Neural cell (in vitro differentiated cells): ENCODE measurements around the gene GDAP2. TPM values are rescaled to one million over a fixed set of nuclear protein-coding genes. Genes with fewer than 3 reads are reported as not detected.
A peak's percentile ranks its signal among the peaks of the same experiment; 100 is the strongest.
"Not testable (repeated sequence)": the region's sequence is repeated elsewhere in the genome, so short reads cannot be mapped to it uniquely, and the experiment has no call there.

Experiments used
- H2AFZ ChIP-seq: fragments of 200-600, 300-800 bp; sonication (generic), shearing (Covaris generic); 2 replicates; pipeline ENCODE4 v1.6.0; 2014; ENCODE audit warnings: low read depth, mild to moderate bottlenecking, antibody characterized with exemption, low read length, moderate library complexity
- H3F3A ChIP-seq: fragments of 200-600 bp; shearing (Covaris generic); 2 replicates; pipeline ENCODE4 v1.6.1; 2016; ENCODE audit warnings: mild to moderate bottlenecking, moderate library complexity, mixed read lengths, antibody characterized with exemption, low read length; ENCODE audit not compliant: insufficient read depth, poor library complexity, severe bottlenecking
- H3K27ac ChIP-seq: fragments of 200-600, 300-800 bp; sonication (generic), shearing (Covaris generic); 2 replicates; pipeline ENCODE4 v1.5.1; 2014; ENCODE audit warnings: mild to moderate bottlenecking, low read length, moderate library complexity
- H3K27me3 ChIP-seq: fragments of 300-800, 200-600 bp; sonication (generic), shearing (Covaris generic); 2 replicates; pipeline ENCODE4 v1.6.0; 2014; ENCODE audit warnings: mild to moderate bottlenecking, low read depth, low read length, moderate library complexity; ENCODE audit not compliant: insufficient read depth
- H3K36me3 ChIP-seq: fragments of 300-800, 200-600 bp; sonication (generic), shearing (Covaris generic); 2 replicates; pipeline ENCODE4 v1.5.1; 2014; ENCODE audit warnings: mild to moderate bottlenecking, antibody characterized with exemption, low read length, moderate library complexity; ENCODE audit not compliant: insufficient read depth
- H3K4me2 ChIP-seq: fragments of 300-800, 200-600 bp; sonication (generic), shearing (Covaris generic); 2 replicates; pipeline ENCODE4 v1.6.0; 2014; ENCODE audit warnings: mild to moderate bottlenecking, low read length
- H3K4me3 ChIP-seq: fragments of 300-800, 200-600 bp; sonication (generic), shearing (Covaris generic); 2 replicates; pipeline ENCODE4 v1.5.1; 2014; ENCODE audit warnings: mild to moderate bottlenecking, low read length, moderate library complexity
- H3K79me2 ChIP-seq: fragments of 200-600 bp; shearing (Covaris generic); replicated peaks from 2 replicates; pipeline ENCODE4 v1.6.0; 2014; ENCODE audit warnings: mild to moderate bottlenecking, low read length, moderate library complexity; ENCODE audit not compliant: insufficient read depth
- H3K9ac ChIP-seq: fragments of 300-800, 200-600 bp; sonication (generic), shearing (Covaris generic); 2 replicates; pipeline ENCODE4 v1.6.1; 2016; ENCODE audit warnings: mild to moderate bottlenecking, low read length, mixed read lengths
- H3K9me2 ChIP-seq: fragments of 200-600 bp; shearing (Covaris generic); 2 replicates; pipeline ENCODE4 v1.6.1; 2016; ENCODE audit warnings: mild to moderate bottlenecking, low read length, mixed read lengths; ENCODE audit not compliant: insufficient read depth
- H3K9me3 ChIP-seq: fragments of 200-600, 300-800 bp; sonication (generic), shearing (Covaris generic); 2 replicates; pipeline ENCODE4 v1.6.1; 2016; ENCODE audit warnings: mild to moderate bottlenecking, mixed run types, low read length, moderate library complexity, mixed read lengths
- H4K20me1 ChIP-seq: fragments of 200-600 bp; shearing (Covaris generic); 2 replicates; pipeline ENCODE4 v1.6.1; 2016; ENCODE audit warnings: mild to moderate bottlenecking, mixed run types; ENCODE audit not compliant: insufficient read depth
- EZH2 ChIP-seq: fragments of 200-600, 300-800 bp; shearing (Covaris generic), sonication (generic); IDR thresholded peaks from 2 replicates; pipeline ENCODE4 v1.6.1; 2014; ENCODE audit warnings: antibody characterized with exemption, low read length, borderline replicate concordance, mild to moderate bottlenecking; ENCODE audit not compliant: insufficient read depth, poor library complexity, severe bottlenecking
- RAD21 ChIP-seq: fragments of 450-650 bp; conservative IDR thresholded peaks from 2 replicates; pipeline ENCODE4 v1.6.1; 2014; ENCODE audit warnings: antibody characterized with exemption, mild to moderate bottlenecking, moderate library complexity
- SMC3 ChIP-seq: fragments of 450-650 bp; conservative IDR thresholded peaks from 2 replicates; pipeline ENCODE4 v1.6.1; 2014; ENCODE audit warnings: antibody characterized with exemption, mild to moderate bottlenecking, moderate library complexity; ENCODE audit not compliant: poor library complexity
- TAF1 ChIP-seq: IDR thresholded peaks from 2 replicates; pipeline ENCODE4 v1.6.1; 2012; ENCODE audit warnings: low read depth
- polyA plus RNA-seq: library from polyadenylated mRNA; depleted of rRNA; stranded (reverse); fragments of >200 nt; gene quantifications from 2 replicates; pipeline ENCODE4 v1.2.3, GENCODE V29; 2014
- TF ChIP-seq, protein P1 (sequence below): fragments of 450-650 bp; IDR thresholded peaks from 2 replicates; pipeline ENCODE4 v1.5.1; 2014; ENCODE audit warnings: antibody characterized with exemption, mild to moderate bottlenecking, moderate library complexity; ENCODE audit not compliant: poor library complexity, severe bottlenecking

Gene GDAP2
- polyA plus RNA-seq, 1 donor from 2014 or later: 6.8 TPM

DNA sequence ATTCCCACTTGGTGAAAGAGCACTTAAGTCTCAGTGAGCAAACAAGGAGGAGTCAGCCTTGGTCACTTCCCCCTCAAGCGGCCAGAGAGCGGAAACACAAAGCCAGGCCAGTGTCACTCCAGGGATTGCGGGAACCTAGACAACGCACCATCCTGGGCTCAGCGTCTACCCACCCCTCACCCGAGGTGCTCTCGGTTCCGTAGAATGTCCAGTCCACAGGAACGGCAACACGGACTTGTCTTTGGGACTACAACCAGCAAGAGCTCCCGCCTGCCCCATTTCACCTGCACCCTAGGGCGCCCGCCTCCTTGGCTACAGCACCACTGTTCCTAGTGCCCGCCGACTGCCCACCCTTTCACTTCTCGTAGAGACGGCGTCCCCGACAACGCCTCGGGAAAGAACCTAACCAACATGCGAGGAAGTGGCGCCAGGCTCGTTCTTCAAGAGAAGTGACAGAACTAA lies 509 bp downstream of the GDAP2 start:
- Histone ChIP-seq H3K27me3 (no peaks in the 10 kb centered on the region), H2AFZ (peak overlapping the region; percentile 79), H3K9me2 (no peaks in the 10 kb centered on the region), H3K9ac (peak overlapping the region; percentile 81), H3F3A (no peaks in the 10 kb centered on the region), H3K36me3 (no peaks in the 10 kb centered on the region), H4K20me1 (no peaks in the 10 kb centered on the region), H3K27ac (peak overlapping the region; percentile 75), H3K79me2 (peaks cover 64% of the 10 kb centered on the region), H3K4me2 (peak overlapping the region; percentile 84), H3K4me3 (peak overlapping the region; percentile 87), H3K9me3 (no peaks in the 10 kb centered on the region)
- TF ChIP-seq TAF1 (no peak), SMC3 (peak; percentile 10)

DNA sequence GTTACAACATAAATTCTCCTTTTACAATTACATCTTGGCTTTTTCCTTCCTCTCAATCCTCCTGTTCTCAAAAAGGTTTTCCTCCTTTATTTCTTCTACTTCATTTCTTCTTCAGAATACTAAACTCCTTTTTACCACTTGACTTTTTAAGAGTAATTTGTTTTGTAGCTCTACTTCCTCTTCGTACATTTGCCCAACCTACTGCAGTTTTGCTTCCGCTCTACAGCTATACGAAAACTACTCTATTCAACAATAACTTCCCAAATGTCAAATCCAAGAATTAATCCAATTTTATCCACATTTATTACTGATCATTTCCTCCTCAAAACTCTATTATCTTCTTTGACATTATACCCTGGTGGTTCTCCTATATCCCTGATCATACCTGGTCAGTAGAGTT lies 3.4 kb downstream of the GDAP2 start:
- TF ChIP-seq, protein P1, sequence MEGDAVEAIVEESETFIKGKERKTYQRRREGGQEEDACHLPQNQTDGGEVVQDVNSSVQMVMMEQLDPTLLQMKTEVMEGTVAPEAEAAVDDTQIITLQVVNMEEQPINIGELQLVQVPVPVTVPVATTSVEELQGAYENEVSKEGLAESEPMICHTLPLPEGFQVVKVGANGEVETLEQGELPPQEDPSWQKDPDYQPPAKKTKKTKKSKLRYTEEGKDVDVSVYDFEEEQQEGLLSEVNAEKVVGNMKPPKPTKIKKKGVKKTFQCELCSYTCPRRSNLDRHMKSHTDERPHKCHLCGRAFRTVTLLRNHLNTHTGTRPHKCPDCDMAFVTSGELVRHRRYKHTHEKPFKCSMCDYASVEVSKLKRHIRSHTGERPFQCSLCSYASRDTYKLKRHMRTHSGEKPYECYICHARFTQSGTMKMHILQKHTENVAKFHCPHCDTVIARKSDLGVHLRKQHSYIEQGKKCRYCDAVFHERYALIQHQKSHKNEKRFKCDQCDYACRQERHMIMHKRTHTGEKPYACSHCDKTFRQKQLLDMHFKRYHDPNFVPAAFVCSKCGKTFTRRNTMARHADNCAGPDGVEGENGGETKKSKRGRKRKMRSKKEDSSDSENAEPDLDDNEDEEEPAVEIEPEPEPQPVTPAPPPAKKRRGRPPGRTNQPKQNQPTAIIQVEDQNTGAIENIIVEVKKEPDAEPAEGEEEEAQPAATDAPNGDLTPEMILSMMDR: no peak
- no peak for TF ChIP-seq RAD21
- Histone ChIP-seq H4K20me1 (no peaks in the 10 kb centered on the region), H3K9ac (no peak overlapping the region), H3K27me3 (no peaks in the 10 kb centered on the region), H3K79me2 (peaks cover 53% of the 10 kb centered on the region), H3K27ac (no peak overlapping the region), H3K4me3 (no peak overlapping the region), H3K36me3 (no peaks in the 10 kb centered on the region), H3K9me2 (no peaks in the 10 kb centered on the region), H3K9me3 (no peaks in the 10 kb centered on the region), H3F3A (no peaks in the 10 kb centered on the region), H2AFZ (no peak overlapping the region), H3K4me2 (no peak overlapping the region)

DNA sequence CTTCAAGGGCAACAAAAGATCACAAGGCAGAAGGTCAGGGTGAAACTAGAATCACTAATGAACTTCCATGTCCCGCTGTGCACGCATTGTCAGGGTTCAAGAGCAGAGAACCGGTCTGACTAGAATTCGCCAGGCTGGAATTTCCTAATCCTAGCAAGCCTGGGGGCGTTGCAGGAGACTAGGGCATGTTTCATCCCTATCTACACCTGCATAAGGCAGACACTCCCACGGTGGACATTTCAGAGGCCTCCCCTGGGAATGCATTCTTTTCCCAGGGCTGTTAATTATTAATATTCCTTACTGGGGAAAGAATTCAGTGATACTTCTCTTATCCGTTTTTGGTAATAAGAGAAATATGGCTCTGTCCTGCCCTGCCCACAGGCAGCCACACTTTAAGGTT lies 6.7 kb downstream of the GDAP2 start:
- H4K20me1 ChIP-seq, H3K27me3 ChIP-seq, H3K4me2 ChIP-seq, H3F3A ChIP-seq, H3K27ac ChIP-seq, H2AFZ ChIP-seq, H3K4me3 ChIP-seq, H3K36me3 ChIP-seq, H3K9me3 ChIP-seq, H3K9me2 ChIP-seq, H3K9ac ChIP-seq: not testable (repeated sequence)
- peaks cover 38% of the 10 kb centered on the region for H3K79me2 ChIP-seq

DNA sequence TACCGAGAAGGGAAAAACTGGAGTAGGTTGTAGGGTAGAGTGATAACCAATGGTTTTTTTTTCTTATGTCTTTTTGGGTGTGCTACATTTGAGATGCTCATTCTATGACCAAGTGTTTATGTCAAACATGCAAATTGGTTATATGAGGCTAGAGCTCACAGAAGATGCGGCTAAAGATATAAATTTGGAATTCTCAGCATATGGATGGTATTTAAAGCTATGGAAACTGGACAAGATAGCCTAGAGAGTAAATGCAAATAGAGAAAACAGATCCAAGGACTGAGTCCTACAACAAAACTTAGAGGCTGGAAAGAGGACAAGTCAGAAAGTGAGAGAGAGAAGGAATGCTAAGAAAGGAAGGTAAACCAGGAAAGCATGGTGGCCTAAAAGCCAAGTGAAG lies 7.4 kb downstream of the GDAP2 start:
- Histone ChIP-seq H4K20me1 (no peaks in the 10 kb centered on the region), H3K27me3 (no peaks in the 10 kb centered on the region), H3K4me2 (no peak overlapping the region), H3K9me3 (no peaks in the 10 kb centered on the region), H3K9me2 (no peaks in the 10 kb centered on the region), H2AFZ (no peak overlapping the region), H3K36me3 (no peaks in the 10 kb centered on the region), H3K27ac (no peak overlapping the region), H3K79me2 (peaks cover 31% of the 10 kb centered on the region), H3K4me3 (no peak overlapping the region), H3F3A (no peaks in the 10 kb centered on the region), H3K9ac (no peak overlapping the region)
- no peak for TF ChIP-seq EZH2
